Stimulated activated CD4-positive, alpha-beta T cell treated with anti-CD3 and anti-CD28 coated beads, TNF-alpha, amount 100 ng/mL, for 4 hours (primary cell): ENCODE data around the gene PPFIBP1.
"Not testable (repeated sequence)": the region's sequence is repeated elsewhere in the genome, so short reads cannot be mapped to it uniquely, and the experiment has no call there.

ENCODE experiments used
- DNase-seq, 3 experiments: peaks; one replicate each; pipeline ENCODE4 v3.0.0-alpha.2; 2020; ENCODE audit warnings: low read depth in 3 of 3

Gene PPFIBP1

DNA sequence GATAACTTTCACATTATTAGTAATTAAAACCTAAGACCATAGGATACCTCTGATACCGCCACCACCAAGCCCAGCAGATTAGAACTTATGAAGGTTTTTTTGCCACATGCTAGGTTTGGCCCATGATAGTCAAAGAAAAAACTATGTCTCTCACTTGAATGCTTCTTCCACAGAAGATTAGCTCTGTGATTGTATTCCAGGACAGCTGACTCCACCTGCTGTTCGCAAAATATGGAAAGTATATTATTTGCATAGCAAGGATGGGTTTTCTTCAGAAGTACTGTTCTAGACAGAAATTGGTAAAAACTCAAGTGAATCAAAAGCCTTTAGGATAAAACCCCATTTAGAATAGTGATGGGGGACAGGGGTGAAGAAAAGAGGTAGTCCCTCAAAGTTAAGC lies 42.2 kb downstream of the PPFIBP1 start:
- no peak for DNase-seq

- DNase-seq = no peak
Observed at GRCh38 chr12:27566626-27567025, 42.6 kb downstream of the PPFIBP1 start.

- DNase-seq = no peak
Observed at GRCh38 chr12:27571463-27571862, 47.5 kb downstream of the PPFIBP1 start.

DNA sequence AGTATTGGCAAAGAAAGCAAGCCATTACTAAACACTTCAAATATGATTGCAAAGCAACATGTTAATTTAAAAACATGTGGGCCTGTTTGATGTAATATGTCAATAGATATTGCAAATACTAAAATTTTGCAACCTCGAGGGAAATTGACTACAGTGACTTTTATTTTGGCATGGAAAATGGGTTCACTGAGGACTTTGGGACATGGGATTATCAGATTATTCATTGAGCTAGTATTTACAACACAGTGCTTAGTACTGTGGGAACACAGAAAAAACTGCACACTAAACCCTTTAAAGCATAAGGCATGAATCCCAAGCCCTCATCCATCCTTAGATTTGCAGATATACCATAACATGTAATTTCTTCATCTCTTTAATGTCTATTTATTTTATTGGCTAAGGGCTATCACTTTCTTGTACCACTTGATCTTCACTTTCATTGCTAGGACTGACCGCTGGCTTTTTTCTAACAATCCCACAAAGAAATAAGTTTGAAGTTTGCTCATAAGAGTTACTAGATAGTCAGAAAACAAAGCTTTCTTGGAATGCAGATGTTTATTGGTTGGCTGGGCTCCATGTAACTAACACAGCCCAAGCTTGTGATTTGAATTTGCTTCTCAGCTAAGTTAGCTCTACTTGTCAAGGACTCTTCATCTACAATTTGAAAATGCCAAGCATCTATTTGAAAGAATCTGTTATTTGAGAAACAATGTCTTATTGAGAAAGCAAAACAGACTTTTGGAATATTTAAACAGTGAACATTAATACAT lies 48.7 kb downstream of the PPFIBP1 start:
- no peak for DNase-seq

GRCh38 chr12:27573972-27574371 lies 50.0 kb downstream of the PPFIBP1 start:
- no peak for DNase-seq

DNA sequence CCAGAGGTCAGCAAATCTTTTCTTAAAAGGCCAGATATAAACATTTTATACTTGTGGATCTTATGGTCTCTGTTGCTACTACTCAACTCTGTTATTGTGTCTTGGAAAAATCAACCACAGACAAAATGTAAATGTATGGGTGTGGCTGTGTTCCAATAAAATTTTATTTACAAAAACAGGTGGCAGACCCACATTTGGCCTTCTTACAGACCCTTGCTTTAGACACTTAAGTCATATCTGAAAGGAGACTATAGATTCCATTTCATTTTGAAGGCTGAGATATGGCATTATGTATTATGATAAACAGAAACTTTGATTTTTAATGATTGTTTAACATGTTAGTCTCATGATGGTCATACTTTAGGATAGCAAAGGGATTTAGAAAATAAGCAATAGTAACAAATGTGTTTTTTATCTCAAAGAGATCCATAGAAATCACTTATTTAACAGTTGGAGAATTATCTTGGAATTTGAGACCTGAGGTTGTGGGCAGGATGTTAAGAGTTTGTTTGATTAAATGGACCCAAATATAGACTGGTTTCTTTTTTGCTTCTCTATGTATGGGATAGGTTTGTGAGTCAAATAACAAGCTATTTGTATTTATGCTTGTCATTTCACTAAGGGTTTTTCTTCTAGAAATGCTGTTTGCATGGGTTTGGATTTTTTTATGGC lies 51.2 kb downstream of the PPFIBP1 start:
- DNase-seq = no peak

DNA sequence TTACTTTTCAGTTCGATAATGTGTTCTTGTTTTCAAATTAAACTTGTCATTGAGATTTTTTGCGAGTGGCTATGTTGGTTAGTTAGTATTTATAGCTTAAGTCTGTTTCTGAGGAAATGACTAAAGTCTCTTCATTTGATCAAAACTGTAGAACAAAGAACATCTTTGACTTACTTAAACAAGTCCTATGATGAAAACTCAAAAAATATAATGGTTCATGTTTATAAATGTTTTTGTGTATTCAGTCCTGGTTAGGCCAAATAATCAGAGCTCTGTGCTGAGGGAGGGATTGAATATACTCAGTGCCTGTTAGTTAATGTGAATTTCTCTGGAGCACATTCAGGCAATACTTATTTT lies 51.7 kb downstream of the PPFIBP1 start:
- no peak for DNase-seq

- DNase-seq = no peak
Observed at GRCh38 chr12:27576667-27577347, 52.8 kb downstream of the PPFIBP1 start.

- no peak for DNase-seq
Observed at GRCh38 chr12:27577688-27578087, 53.7 kb downstream of the PPFIBP1 start.

- DNase-seq = no peak
Observed at GRCh38 chr12:27578689-27579372, 54.8 kb downstream of the PPFIBP1 start.

DNA sequence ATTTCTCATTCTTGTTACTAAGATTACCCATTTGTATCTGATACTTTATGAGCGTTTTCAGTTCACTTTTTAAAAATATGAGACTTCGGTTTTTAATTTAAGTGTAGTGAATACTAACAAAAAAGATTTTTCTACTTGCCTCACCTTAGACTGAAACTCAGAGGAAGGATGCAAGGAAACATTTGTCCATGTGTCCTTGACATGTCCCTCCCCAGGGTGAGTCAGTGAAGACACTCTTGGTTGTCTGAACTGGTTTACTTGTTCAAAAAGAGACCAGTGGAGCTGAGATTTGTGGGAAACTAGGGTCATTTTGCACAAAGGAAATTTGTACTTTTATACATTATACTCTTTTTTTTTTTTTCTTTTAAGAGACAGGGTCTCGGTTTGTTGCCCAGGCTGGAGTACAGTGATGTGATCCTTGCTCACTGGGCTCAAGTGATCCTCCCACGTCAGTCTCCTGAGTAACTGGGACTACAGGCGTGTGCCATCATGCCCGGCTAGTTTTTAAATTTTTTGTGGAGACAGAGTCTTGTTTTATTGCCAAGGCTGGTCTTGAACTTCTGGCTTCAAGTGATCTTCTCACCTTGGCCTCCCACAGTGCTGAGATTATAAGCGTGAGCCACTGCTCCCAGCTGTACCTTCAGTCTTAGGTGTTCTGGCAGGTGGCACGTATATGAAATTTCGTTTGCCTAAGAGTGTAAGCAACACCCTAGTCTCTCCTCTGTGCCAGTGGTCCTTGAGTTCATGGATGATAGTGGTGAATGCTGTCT lies 56.7 kb downstream of the PPFIBP1 start:
- no peak for DNase-seq

- DNase-seq = not testable (repeated sequence)
Observed at GRCh38 chr12:27581331-27581671, 57.3 kb downstream of the PPFIBP1 start.

- not testable (repeated sequence) for DNase-seq
Observed at GRCh38 chr12:27581833-27582232, 57.8 kb downstream of the PPFIBP1 start.

- DNase-seq = not testable (repeated sequence)
Observed at GRCh38 chr12:27582445-27582844, 58.4 kb downstream of the PPFIBP1 start.

DNA sequence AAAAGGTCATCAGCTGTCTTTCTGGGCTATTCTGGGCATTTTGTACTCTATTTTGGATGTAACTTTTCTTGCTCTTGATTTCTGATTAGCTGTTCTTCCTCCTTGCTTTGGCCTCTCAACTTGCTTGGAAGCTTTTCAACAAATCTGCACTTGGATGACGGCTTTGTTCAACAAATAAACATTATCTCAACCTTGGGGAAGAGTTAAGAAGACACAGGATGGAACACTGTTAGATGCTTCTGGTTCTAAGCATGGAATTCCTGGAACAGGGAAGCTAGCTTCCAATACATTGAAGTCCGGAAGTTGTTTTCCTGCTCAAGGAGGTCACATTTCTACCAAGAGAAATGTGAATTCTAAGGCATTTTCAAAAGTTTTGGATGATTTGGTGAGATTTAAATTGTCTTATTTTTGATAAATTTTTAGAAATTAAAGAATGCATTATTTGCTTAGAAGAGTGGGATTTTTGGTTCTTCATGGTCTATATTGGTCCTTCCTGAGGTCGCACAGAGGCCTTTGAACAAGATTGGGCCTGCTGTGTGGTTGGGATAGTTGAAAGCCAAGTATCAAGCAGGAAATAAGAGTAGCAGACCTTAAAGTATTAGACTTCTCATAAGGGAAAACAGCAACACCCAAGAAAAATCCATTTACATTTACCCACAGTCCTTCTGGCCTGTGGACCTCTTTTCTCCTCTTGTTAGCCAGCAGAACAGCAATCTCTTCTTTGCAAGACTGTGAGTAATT lies 59.2 kb downstream of the PPFIBP1 start:
- DNase-seq = no peak

GRCh38 chr12:27583981-27584380 lies 60.0 kb downstream of the PPFIBP1 start:
- DNase-seq = no peak

GRCh38 chr12:27585739-27586265 lies 61.8 kb downstream of the PPFIBP1 start:
- no peak for DNase-seq

DNA sequence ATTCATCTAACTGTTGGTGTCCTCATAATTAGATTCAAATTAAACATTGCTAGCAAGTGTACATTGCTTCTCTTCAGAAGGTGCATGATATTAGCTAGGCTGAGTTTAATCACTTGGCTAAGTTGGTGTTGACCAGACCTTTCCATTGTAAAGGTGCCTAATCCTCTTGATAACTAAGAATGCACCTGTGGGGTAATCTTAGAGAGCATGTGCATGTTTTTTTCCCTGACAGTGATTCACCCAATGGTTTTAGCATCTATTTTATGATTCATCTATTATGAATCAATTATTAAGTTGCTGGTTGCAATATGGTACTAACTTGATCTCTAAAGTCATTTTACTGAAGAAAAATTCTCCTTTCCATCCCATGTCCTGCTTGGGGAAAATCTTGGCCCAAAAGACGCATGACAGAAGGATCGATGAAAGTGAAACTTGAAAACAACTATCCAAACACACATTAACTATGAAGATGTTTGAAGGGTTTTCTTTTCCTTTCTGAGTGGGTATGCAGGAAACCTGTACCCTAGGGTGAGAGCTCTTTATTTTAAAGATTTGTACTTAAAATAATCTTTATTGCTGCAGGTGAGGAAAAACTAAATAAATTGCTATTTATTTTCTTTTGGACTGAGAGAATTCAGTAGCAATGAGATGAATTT lies 64.2 kb downstream of the PPFIBP1 start:
- not testable (repeated sequence) for DNase-seq

- DNase-seq = no peak
Observed at GRCh38 chr12:27588776-27589175, 64.8 kb downstream of the PPFIBP1 start.

DNA sequence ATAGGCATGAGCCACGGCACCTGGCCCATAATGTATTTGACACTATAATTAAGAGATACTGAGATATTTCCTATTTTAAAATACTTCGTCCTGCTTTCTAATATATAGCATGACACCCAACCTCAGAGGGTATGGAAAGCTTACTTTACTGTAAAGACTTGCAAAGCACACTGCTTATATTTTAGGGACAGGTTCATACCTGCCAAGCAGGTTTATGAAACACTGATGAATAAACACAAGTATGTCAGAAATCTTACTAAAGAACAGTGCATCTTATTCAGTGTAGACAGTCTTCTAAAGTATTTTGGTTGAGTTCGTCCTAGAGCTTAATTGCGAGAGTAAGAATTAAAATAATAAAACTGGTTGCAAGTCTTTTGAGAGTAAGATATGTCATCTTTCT lies 65.4 kb downstream of the PPFIBP1 start:
- no peak for DNase-seq
